HepG2 (cell line): ENCODE data around the gene ZNF22.
"Not testable (repeated sequence)": the region's sequence is repeated elsewhere in the genome, so short reads cannot be mapped to it uniquely, and the experiment has no call there.

Experiments
- MYC ChIP-seq: sonication (generic); formaldehyde crosslinking; IDR thresholded peaks from 2 replicates; pipeline ENCODE4 v1.9.0; 2021; ENCODE audit warnings: missing genetic modification reagents, borderline replicate concordance
- ZNF326 ChIP-seq: sonication (generic); formaldehyde crosslinking; IDR thresholded peaks from 2 replicates; pipeline ENCODE4 v1.4.0; 2020; ENCODE audit warnings: missing genetic modification reagents, borderline replicate concordance
- TF ChIP-seq, protein P1 (sequence below): sonication (generic); formaldehyde crosslinking; IDR thresholded peaks from 2 replicates; pipeline ENCODE4 v1.5.0; 2020; ENCODE audit warnings: mild to moderate bottlenecking, missing genetic modification reagents, moderate library complexity
- TF ChIP-seq, protein P2 (sequence below): sonication (generic); formaldehyde crosslinking; IDR thresholded peaks from 2 replicates; pipeline ENCODE4 v1.4.0; 2020; ENCODE audit warnings: missing genetic modification reagents

DNA sequence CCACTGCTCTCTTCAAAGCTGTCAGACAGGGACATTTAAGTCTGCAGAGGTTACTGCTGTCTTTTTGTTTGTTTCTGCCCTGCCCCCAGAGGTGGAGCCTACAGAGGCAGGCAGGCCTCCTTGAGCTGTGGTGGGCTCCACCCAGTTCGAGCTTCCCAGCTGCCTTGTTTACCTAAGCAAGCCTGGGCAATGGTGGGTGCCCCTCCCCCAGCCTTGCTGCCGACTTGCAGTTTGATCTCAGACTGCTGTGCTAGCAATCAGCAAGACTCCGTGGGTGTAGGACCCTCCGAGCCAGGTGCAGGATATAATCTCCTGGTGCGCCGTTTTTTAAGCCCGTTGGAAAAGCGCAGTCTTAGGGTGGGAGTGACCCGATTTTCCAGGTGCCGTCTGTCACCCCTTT lies 13.8 kb downstream of the ZNF22 start:
- TF ChIP-seq MYC (CRISPR knock-in tag); ZNF326: not testable (repeated sequence)
- TF ChIP-seq, protein P1, sequence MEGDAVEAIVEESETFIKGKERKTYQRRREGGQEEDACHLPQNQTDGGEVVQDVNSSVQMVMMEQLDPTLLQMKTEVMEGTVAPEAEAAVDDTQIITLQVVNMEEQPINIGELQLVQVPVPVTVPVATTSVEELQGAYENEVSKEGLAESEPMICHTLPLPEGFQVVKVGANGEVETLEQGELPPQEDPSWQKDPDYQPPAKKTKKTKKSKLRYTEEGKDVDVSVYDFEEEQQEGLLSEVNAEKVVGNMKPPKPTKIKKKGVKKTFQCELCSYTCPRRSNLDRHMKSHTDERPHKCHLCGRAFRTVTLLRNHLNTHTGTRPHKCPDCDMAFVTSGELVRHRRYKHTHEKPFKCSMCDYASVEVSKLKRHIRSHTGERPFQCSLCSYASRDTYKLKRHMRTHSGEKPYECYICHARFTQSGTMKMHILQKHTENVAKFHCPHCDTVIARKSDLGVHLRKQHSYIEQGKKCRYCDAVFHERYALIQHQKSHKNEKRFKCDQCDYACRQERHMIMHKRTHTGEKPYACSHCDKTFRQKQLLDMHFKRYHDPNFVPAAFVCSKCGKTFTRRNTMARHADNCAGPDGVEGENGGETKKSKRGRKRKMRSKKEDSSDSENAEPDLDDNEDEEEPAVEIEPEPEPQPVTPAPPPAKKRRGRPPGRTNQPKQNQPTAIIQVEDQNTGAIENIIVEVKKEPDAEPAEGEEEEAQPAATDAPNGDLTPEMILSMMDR: not testable (repeated sequence)
- TF ChIP-seq, protein P2, sequence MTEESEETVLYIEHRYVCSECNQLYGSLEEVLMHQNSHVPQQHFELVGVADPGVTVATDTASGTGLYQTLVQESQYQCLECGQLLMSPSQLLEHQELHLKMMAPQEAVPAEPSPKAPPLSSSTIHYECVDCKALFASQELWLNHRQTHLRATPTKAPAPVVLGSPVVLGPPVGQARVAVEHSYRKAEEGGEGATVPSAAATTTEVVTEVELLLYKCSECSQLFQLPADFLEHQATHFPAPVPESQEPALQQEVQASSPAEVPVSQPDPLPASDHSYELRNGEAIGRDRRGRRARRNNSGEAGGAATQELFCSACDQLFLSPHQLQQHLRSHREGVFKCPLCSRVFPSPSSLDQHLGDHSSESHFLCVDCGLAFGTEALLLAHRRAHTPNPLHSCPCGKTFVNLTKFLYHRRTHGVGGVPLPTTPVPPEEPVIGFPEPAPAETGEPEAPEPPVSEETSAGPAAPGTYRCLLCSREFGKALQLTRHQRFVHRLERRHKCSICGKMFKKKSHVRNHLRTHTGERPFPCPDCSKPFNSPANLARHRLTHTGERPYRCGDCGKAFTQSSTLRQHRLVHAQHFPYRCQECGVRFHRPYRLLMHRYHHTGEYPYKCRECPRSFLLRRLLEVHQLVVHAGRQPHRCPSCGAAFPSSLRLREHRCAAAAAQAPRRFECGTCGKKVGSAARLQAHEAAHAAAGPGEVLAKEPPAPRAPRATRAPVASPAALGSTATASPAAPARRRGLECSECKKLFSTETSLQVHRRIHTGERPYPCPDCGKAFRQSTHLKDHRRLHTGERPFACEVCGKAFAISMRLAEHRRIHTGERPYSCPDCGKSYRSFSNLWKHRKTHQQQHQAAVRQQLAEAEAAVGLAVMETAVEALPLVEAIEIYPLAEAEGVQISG: peak; percentile 12; the same call in 1 of the 2 replicates
